K562 (cell line): Measurements from ENCODE around the gene USP32. TPM values are rescaled to one million over a fixed set of nuclear protein-coding genes. Genes with fewer than 3 reads are reported as not detected.

ENCODE experiments used
- ARHGAP35 ChIP-seq: fragments of 450-650 bp; IDR thresholded peaks from 2 replicates; pipeline ENCODE4 v1.6.1; 2018; ENCODE audit not compliant: partially characterized antibody
- ARID2 ChIP-seq: fragments of 450-650 bp; IDR thresholded peaks from 2 replicates; pipeline ENCODE4 v1.6.1; 2017; ENCODE audit warnings: antibody characterized with exemption, mild to moderate bottlenecking
- BRCA1 ChIP-seq, 2 experiments: fragments of 450-650 bp in 1 of 2; sonication (generic) in 1 of 2; formaldehyde crosslinking in 1 of 2; IDR thresholded peaks; 2 replicates each; pipeline versions ENCODE4 v1.5.0 to v1.6.1; 2017 to 2020; ENCODE audit warnings: mild to moderate bottlenecking in 1 of 2, missing genetic modification reagents in 1 of 2
- CBFA2T2 ChIP-seq: fragments of 450-650 bp; conservative IDR thresholded peaks from 2 replicates; pipeline ENCODE4 v1.6.1; 2017; ENCODE audit warnings: mild to moderate bottlenecking
- CBFA2T3 ChIP-seq: fragments of 450-650 bp; IDR thresholded peaks from 2 replicates; pipeline ENCODE4 v1.6.1; 2017
- CBX8 ChIP-seq: fragments of 200-600 bp; sonication (generic); IDR thresholded peaks from 2 replicates; pipeline ENCODE4 v1.6.1; 2012; ENCODE audit warnings: borderline replicate concordance, mixed run types, low read depth, mild to moderate bottlenecking, moderate library complexity, mixed read lengths, low read length, control low read depth, inconsistent platforms; ENCODE audit not compliant: poor library complexity, severe bottlenecking; ENCODE audit errors: extremely low read depth
- ETS2 ChIP-seq: IDR thresholded peaks from 2 replicates; pipeline ENCODE4 v1.6.1; 2016; ENCODE audit warnings: borderline replicate concordance, missing genetic modification characterization, mild to moderate bottlenecking, moderate library complexity, missing compliant biosample characterization; ENCODE audit not compliant: poor library complexity, severe bottlenecking
- MCM3 ChIP-seq: fragments of 450-650 bp; IDR thresholded peaks from 2 replicates; pipeline ENCODE4 v1.6.1; 2016
- MCM5 ChIP-seq: fragments of 450-650 bp; IDR thresholded peaks from 2 replicates; pipeline ENCODE4 v1.6.1; 2016; ENCODE audit warnings: low read depth
- MTA1 ChIP-seq: fragments of 450-650 bp; IDR thresholded peaks from 2 replicates; pipeline ENCODE4 v1.6.1; 2017; ENCODE audit warnings: borderline replicate concordance
- MTA2 ChIP-seq: fragments of 450-650 bp; IDR thresholded peaks from 2 replicates; pipeline ENCODE4 v1.6.1; 2016; ENCODE audit warnings: low read depth
- NRF1 ChIP-seq, 2 experiments: fragments of 450-650 bp; IDR thresholded peaks in 1 of 2; conservative IDR thresholded peaks in 1 of 2; 2 replicates each; pipeline ENCODE4 v1.6.1; 2014; ENCODE audit warnings: mild to moderate bottlenecking in 2 of 2
- PML ChIP-seq: IDR thresholded peaks from 2 replicates; pipeline ENCODE4 v1.6.1; 2012; ENCODE audit warnings: low read length, inconsistent platforms
- POLR3G ChIP-seq: IDR thresholded peaks from 2 replicates; pipeline ENCODE4 v1.6.1; 2011; ENCODE audit not compliant: insufficient read length, insufficient replicate concordance; ENCODE audit errors: extremely low read depth
- RBM15 ChIP-seq: fragments of 200-400 bp; formaldehyde crosslinking; IDR thresholded peaks from 2 replicates; pipeline ENCODE4 v1.6.1; 2018; ENCODE audit warnings: mild to moderate bottlenecking, low read length, moderate library complexity; ENCODE audit not compliant: insufficient read depth
- SAFB ChIP-seq: fragments of 200-400 bp; formaldehyde crosslinking; IDR thresholded peaks from 2 replicates; pipeline ENCODE4 v1.6.1; 2017; ENCODE audit warnings: low read depth, low read length, borderline replicate concordance
- SLC30A9 ChIP-seq: fragments of 250-450 bp; sonication (Bioruptor Pico); IDR thresholded peaks from 2 replicates; pipeline ENCODE4 v1.8.0; 2022; ENCODE audit warnings: mild to moderate bottlenecking, moderate library complexity
- SMAD1 ChIP-seq: fragments of 150-350 bp; IDR thresholded peaks from 2 replicates; pipeline ENCODE4 v1.6.1; 2014; ENCODE audit warnings: low read length, low read depth; ENCODE audit not compliant: partially characterized antibody
- SP1 ChIP-seq: sonication (generic); formaldehyde crosslinking; IDR thresholded peaks from 2 replicates; pipeline ENCODE4 v1.8.1; 2022; ENCODE audit warnings: mild to moderate bottlenecking, missing genetic modification reagents
- TBP ChIP-seq: optimal IDR thresholded peaks from 2 replicates; pipeline ENCODE3; 2011; ENCODE audit warnings: low read depth, low read length, improper control_type of control experiment
- TGIF2 ChIP-seq: sonication (generic); formaldehyde crosslinking; IDR thresholded peaks from 2 replicates; pipeline ENCODE4 v1.8.1; 2022; ENCODE audit warnings: mild to moderate bottlenecking, missing genetic modification reagents, moderate library complexity
- THRAP3 ChIP-seq: fragments of 450-650 bp; IDR thresholded peaks from 2 replicates; pipeline ENCODE4 v1.6.1; 2016; ENCODE audit warnings: mild to moderate bottlenecking, inconsistent platforms, borderline replicate concordance
- XRCC5 ChIP-seq: fragments of 200-400 bp; formaldehyde crosslinking; IDR thresholded peaks from 2 replicates; pipeline ENCODE4 v1.6.1; 2017; ENCODE audit warnings: low read depth, mild to moderate bottlenecking, low read length
- ZBTB17 ChIP-seq: fragments of 450-650 bp; formaldehyde crosslinking; IDR thresholded peaks from 2 replicates; pipeline ENCODE4 v1.4.0; 2020; ENCODE audit warnings: mild to moderate bottlenecking
- ZC3H4 ChIP-seq: sonication (generic); formaldehyde crosslinking; IDR thresholded peaks from 2 replicates; pipeline ENCODE4 v1.9.0; 2021; ENCODE audit warnings: missing genetic modification reagents, borderline replicate concordance
- ZFP30 ChIP-seq: fragments of 250-450 bp; sonication (Bioruptor Pico); IDR thresholded peaks from 2 replicates; pipeline ENCODE4 v1.8.0; 2022; ENCODE audit warnings: moderate library complexity, mild to moderate bottlenecking, inconsistent platforms, borderline replicate concordance
- ZKSCAN1 ChIP-seq: fragments of 150-350 bp; IDR thresholded peaks from 2 replicates; pipeline ENCODE4 v1.6.1; 2016; ENCODE audit warnings: low read depth, low read length
- ZNF124 ChIP-seq: sonication (generic); formaldehyde crosslinking; IDR thresholded peaks from 2 replicates; pipeline ENCODE4 v1.8.1; 2022; ENCODE audit warnings: missing genetic modification reagents
- ZNF274 ChIP-seq: IDR thresholded peaks from 2 replicates; pipeline ENCODE4 v1.6.1; 2011; ENCODE audit warnings: low read depth, mild to moderate bottlenecking, low read length, moderate library complexity, borderline replicate concordance
- polyA plus RNA-seq, 8 experiments: library from polyadenylated mRNA; depleted of rRNA in 4 of 8; stranded (reverse) in 5 of 8; unstranded in 3 of 8; fragments of >200 nt; fragmentation: Nextera tagmentation in 2 of 8; fragmentation: Illumina TruSeq in 1 of 8; extraction: Ambion mirVana in 2 of 8; extraction: Trizol in 1 of 8; gene quantifications; 2 replicates each; pipeline versions ENCODE4 v1.2.1 to v1.2.3, GENCODE V29; 2011 to 2014; ENCODE audit warnings: inconsistent platforms in 1 of 8, missing spikeins in 1 of 8
- total RNA-seq, 7 experiments: library from RNA; depleted of rRNA in 6 of 7; stranded (reverse); fragments of >200 nt in 6 of 7; fragmentation: Illumina TruSeq in 2 of 7; extraction: Trizol in 2 of 7; gene quantifications; 2 replicates each; pipeline versions ENCODE4 v1.2.1 to v1.2.3, GENCODE V29; 2011 to 2021; ENCODE audit warnings: low replicate concordance in 1 of 7
- TF ChIP-seq, protein P1 (sequence below), 2 experiments: fragments of 450-650 bp in 1 of 2; sonication (generic) in 1 of 2; formaldehyde crosslinking in 1 of 2; IDR thresholded peaks in 1 of 2; conservative IDR thresholded peaks in 1 of 2; 2 replicates each; pipeline versions ENCODE4 v1.6.1 to v1.8.1; 2016 to 2023; ENCODE audit warnings: mild to moderate bottlenecking in 2 of 2, moderate library complexity in 2 of 2, inconsistent platforms in 1 of 2, missing genetic modification reagents in 1 of 2

USP32 gene
- total and polyA plus RNA-seq, 9 of the 15 experiments (the other 6 are each of a cell fraction or from before 2014, with no cell fraction given) = 18.0 to 69.3 (median 47.1) TPM

DNA sequence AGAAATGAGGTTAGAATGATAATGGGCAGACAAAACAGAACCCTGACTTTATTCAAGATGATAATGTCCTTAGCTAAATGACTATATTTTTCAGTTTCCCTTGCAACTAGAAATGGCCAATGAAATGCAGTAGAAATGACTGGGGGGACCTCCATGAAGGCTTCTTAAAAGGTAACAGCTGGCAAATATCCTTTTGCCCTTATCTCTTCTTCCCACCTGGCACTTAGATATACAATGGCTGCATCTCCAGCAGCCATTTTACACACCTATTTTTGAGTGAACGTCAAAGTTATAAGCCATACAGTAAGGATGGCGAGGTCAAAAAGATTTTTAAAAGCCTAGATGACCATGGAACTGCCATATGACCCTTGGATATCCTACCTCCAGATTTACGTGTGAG is 39.9 kb downstream of the USP32 start (continued):
- TF ChIP-seq ZNF124 (CRISPR knock-in tag) (no peak), XRCC5 (no peak), RBM15 (no peak), PML (peak; percentile 39; the same call in 1 of the 2 replicates), CBFA2T2 (peak; percentile 58), POLR3G (no peak), ZNF274 (no peak), MCM5 (no peak), ARID2 (no peak), ETS2 (tag) (no peak), ZFP30 (CRISPR knock-in tag) (no peak), MTA2 (peak; percentile 28; the same call in 1 of the 2 replicates), NRF1 (conservative IDR thresholded peaks at IDR 0.05 in 1 of 2, IDR thresholded peaks at IDR 0.05 in 1 of 2) (no peak), SMAD1 (no peak), BRCA1 (IDR thresholded peaks at IDR 0.05) (no peak), BRCA1 (CRISPR knock-in tag; IDR thresholded peaks at IDR 0.05) (no peak), ZKSCAN1 (no peak), THRAP3 (no peak), CBX8 (no peak), SAFB (no peak), MTA1 (no peak), CBFA2T3 (peak; percentile 78), MCM3 (no peak), SLC30A9 (no peak), ARHGAP35 (no peak), ZC3H4 (no peak), TBP (no peak), TGIF2 (CRISPR knock-in tag) (no peak), SP1 (CRISPR knock-in tag) (no peak), ZBTB17 (no peak)
- TF ChIP-seq, protein P1, sequence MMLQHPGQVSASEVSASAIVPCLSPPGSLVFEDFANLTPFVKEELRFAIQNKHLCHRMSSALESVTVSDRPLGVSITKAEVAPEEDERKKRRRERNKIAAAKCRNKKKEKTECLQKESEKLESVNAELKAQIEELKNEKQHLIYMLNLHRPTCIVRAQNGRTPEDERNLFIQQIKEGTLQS (IDR thresholded peaks at IDR 0.05) = no peak
- TF ChIP-seq, protein P1 (CRISPR knock-in tag; conservative IDR thresholded peaks at IDR 0.05) = no peak
